CD4-positive, alpha-beta T cell treated with Interleukin-15 for 4 hours (primary cell): ENCODE data around the gene CPM.

Experiments used
- DNase-seq: peaks from one replicate; pipeline ENCODE4 v3.0.0-alpha.2; 2020; ENCODE audit warnings: low spot score

CPM gene

GRCh38 chr12:68932961-68933893 lies at the start of gene CPM:
TSS of gene CPM (minus strand) at chr12:68933171. CDS start at chr12:68932837, 334 bp downstream.
- DNase-seq: peak; percentile 56

DNA sequence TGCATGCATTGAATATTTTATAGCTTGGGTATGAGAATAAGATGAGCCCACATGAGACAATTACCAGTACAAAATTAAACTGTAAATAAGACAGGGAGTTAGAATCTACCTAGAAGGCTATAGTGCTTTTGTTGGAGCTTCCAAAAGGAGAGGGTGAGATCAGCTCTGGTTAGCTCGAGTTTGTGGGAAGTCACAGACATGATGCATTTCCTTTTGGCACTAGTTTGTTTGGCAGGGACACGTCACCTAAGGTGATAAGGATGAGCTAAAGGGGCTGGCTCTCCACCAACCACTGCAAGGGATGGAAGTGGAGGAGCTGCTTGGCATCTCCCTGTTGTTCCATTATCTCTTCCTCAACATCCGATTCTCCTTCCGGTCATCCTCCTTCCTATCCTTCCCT lies 48.5 kb upstream of the CPM start:
- no peak for DNase-seq

DNA sequence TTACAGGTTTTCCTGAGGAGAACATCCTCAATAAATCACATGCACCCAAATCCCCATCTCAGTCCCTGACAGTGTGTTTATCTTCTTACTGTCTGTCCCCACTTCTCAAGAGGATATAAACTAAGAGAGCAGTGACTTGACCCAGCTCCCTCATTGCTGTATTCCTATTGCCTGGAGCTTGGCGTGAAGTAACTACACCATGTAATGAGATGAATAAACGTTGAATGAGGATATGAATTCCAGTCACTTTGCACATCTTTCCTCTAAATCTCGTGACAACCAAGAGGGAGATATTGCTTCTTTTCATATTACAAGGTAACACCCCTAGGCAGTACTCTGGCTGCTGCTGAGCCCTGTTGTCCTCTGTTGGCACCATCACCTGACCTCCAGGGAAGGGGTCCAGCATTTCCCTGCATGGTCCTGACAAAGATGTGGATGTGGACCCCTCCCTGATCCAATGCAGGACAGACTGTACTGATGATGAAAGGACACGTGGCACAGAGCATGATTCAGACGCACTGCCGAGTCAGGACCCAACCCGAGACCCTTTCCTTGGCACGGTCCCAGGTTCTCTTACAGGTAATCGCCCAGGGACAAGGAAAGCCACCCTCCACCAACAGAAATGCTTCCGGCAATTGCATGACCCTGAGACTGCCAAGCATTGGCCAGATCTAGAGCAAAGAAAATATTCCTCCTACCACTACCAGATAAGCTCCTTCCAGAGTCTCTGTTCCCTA lies 47.7 kb upstream of the CPM start:
- no peak for DNase-seq

DNA sequence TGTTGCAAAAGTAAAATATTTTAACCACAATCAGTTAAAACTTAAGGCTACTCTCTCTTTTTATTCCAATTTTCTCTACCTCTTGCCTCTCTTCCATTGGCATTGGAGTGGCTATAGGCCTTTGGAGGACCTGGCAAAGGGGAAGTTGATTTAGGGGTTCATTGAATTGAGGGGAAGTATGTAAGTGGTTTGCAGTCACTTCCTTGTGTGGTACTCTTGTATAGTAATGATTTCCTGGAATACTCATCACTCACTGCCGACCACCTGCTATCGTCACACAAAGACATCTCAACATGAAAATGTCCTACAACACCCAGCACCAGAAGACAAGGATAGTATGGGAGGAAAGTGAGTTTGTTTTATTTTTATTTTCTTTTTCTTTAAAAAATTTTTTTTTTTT lies 45.7 kb upstream of the CPM start:
- no peak for DNase-seq

DNA sequence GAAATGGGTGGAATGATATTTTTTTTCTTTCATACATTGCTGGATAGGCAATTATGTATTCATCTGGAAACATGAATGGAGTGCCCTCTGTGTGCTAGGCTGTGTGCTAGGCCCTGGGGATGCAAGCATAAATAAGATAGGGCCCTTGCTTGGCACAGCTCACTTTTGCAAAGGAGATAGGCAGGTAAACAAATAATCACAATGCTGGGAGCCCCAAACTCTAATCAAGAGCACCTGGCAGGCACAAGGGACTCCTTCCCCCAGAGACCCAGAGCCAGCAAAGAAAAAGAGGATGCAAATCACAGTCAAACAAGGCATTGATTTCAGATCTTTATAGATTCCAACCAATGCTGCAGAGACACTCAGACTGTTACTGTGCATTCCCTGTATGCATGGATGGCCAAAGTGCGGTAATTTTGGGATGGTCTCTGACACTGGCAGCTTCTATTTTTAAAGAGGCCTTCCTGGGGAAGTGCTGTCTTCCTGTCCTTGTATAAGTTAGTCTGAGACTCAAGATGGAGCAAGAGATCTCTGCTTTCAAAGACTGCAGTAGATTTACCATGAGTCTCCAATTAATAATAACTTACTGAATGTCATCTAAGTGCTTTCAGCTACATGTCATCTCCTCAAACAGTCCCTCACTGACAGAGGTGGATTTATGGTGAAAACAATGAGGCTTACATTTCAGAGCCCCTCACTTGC lies 45.1 kb upstream of the CPM start:
- DNase-seq: no peak

DNA sequence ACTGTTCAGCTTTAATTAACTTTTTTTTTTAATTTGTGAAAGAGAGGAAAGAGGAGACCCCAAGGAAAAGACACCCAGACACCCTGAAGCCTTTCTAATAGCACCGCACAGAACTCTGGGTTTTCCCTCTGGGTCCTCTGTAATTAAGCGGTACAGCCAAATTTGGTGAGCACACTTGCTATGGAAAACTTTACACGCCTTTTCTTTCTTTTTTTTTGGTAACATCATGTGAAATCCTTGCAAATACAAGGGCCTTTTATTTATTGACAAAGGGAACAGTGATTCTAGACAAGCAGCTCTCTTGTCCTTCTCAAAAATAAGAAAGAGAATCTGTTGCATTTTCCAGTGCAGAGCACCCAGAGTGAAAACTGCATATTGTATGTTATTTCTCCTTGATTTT lies 44.4 kb upstream of the CPM start:
- no peak for DNase-seq

DNA sequence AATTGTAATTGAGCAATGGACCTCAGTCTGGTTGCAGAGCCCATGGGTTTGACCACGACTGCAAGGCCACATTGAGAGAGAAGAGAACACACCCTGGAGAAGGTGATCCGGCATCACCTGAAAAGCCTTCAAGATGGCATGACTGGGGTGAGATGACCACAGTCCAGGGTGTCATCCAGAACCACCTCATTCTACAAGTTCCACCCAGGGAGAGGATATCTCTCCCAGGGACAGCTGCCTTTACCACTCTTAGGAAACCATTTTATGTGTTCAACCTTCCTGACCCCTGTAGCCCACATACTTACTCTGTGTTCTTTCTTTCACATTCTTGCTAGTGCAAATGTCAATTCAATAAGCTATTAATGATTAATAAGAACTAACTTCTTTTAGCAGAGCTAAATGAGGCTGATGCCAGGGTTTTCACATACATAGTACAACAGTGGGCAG lies 43.4 kb upstream of the CPM start:
- DNase-seq: no peak

DNA sequence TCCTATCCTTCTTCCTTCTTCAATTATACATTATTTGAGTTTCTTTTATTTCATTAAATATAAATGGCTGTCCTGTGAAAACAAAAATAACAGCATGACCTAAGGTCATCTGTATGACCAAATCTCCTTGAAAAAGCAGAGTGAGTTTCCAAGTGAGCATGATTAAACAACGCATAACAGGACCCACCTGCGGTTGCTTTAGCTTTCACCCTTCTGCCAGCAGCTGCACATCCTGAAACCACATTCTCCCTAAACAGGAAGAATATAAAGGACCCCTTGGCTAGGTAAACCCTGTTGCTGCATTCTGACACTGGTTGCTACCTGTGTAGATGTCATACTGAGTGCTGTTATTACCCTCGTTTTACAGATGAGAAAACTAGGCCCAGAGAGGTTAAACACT lies 42.8 kb upstream of the CPM start:
- no peak for DNase-seq

DNA sequence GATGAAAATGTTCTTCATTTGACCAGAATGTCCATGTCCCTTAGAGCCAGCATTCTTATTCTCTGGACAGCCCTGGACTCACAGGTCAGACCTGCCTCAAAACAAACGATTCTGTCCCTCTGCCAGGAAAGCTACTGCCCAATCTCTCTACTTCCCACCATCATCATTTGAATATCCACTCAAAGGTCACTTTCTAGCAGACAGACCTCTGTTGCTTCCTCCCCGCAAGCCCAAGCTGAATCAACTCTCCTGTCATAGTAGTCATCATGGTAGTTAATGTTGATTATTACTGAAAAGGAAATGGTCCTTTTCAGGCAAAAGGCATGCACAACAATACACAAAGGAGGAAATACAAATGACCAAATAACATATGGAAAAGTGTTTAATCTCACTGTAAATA lies 39.6 kb upstream of the CPM start:
- DNase-seq: no peak

- no peak for DNase-seq
These were observed 38.4 kb upstream of the CPM start for GRCh38 chr12:68971404-68971803.

DNA sequence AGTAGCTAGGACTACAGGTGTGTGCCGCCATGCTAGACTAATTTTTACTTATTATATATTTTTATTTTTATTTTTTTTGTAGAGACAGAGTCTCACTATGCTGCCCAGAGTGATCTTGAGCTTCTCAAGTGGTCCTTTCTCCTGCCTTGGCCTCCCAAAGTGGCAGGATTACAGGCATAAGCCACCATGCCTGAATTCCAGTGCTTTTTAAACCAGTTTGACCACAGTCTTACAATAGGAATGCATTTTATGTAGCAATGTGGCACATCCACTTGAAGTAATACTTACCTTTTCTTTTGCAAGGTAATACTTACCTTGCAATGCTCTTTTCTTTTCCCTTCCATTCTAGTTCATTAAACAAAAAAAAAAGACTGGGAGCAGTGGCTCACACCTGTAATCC lies 38.0 kb upstream of the CPM start:
- no peak for DNase-seq

DNA sequence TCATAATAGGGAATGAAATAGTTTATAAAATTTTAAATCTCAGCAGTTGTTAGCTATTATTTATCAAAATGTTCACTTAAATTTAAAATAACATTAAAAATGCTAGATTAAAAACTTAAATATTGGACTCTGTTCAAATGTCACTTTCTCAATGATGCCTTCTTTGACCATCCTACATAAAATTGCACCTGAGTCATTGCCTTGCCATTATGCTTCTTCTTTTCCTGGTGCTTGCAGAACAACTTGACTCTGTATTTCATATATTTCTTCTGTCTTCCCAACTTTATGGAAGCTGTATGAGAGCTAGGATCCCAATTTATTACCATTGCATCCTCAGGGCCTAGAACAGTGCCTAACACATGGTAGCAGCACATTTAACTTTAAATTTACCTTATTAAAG lies 37.3 kb upstream of the CPM start:
- no peak for DNase-seq

DNA sequence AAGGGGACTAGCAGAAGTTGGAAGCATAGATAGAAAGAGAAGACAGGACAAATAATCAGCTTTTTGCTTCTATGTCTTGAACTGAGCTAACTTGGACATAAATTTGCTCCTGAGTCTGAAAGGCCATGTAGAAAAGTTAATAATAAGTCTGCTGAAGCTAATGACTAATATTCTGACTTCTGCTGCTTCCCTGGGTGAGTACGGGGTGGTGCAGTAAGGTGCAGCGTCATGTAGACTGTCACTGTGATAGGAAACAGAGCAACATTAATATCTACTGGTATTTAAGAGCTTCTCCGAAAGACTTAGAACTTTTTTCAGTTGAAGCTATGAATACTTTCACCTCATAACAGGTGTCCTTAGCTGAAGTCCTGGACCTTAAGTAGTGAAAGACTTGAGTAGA lies 34.1 kb upstream of the CPM start:
- DNase-seq: no peak

GRCh38 chr12:68963856-68964745 lies 31.1 kb upstream of the CPM start:
- no peak for DNase-seq

DNA sequence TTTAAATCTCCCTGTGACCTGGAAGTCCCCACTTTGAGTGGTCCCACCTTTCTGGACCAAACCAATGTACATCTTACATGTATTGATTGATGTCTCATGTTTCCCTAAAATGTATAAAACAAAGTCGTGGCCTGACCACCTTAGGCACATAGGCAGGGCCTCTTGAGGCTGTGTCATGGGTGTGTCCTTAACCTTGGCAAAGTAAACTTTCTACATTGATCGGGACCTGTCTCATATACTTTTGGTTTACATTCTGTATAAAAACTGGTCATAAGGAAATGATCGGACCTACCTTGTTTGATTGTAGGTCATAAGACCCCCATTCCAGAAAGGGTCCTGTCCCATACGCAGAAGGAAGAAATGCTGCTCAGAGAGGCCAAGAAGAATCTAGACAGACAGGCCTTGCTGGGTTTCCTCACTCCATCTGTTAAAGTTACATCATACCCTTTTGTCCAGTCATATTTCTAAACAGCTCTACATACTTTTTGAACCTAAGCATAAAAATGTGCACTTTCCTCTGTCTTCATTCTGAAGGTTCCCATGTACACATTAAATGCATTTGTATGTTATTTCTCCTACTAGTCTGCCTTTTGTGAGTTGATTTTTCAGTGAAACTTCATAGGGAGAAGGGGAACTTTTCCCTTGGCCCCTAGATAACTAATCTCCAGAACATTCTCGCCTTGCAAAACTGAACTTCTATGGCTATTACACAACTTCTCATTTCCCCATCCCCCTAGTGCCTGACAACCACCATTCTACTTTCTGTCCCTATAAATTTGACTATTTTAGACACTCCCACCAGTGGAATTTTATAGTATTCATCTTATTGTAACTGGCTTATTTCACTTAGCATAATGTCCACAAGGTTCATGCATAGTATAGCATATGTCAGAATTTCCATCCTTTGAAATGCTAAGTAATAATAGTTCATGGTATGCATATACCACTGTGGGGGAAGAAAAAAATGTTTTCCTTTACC lies 30.2 kb upstream of the CPM start:
- DNase-seq: no peak

- no peak for DNase-seq
These were observed 27.0 kb upstream of the CPM start for GRCh38 chr12:68959891-68960464.

DNA sequence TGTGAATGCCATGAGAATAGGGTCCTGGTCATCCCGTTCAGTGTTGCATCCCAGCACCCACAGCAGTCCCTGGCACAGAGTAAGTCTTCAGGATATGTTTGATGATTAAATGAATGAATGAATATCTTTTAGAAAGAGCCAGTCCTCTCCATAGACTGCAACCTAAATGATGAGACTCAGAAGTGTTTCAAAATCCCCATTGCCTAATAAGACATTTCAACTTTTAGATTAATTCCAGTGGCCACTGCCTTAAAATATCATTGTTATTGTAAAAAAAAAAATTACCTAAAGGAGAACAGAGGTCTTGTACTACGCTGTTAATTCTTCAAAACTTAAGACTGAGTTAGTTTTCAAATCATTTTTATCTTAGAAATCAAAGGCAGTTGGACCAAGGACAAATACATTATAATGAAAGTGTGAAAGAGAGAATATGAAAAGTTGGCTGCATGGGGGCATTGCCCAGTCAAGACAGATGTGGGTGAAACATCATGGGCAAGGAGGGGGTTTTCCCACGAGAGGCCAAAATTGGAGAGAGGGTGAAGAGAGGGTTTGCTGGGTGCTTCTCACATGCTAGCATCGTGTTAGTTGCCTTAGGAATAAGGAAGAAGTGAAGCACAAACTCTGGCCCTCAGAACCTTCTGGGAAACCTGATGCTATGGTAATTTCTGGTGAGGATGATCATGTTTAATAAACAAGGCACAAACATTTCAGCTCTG lies 26.3 kb upstream of the CPM start:
- DNase-seq: no peak

GRCh38 chr12:68958322-68958721 lies 25.4 kb upstream of the CPM start:
- DNase-seq: no peak

DNA sequence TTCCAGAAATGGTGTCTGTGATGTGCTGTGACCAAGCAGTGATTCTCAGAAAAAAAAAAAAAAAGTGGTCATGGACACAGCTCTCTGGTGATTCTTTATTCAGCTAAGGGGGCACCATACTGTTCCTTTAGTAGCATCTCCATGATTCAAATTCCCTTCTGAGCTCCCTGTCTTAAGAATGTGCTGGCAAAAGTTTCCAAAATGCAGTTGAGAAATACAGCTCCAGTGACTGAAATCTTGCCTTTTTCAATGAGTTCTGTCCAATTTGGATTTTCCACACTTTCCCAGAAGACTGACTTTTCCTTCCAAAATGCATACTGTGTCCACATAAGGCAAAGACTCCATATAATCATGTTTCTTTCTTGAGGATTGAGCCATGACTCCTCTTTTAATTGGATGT lies 24.3 kb upstream of the CPM start:
- DNase-seq: no peak
